ENCODE data around the gene UBALD2.
"Not testable (repeated sequence)": the region's sequence is repeated elsewhere in the genome, so short reads cannot be mapped to it uniquely, and the experiment has no call there.

The UBALD2 gene

GRCh38 chr17:76278268-76278908 lies 13.2 kb downstream of the UBALD2 start:
- no peak for DNase-seq

- DNase-seq, result peak; percentile 52
Observed at GRCh38 chr17:76278952-76279741, 14.0 kb downstream of the UBALD2 start.

GRCh38 chr17:76279742-76280287 lies 14.7 kb downstream of the UBALD2 start:
- DNase-seq, result no peak

GRCh38 chr17:76280650-76281049 lies 15.5 kb downstream of the UBALD2 start:
- no peak for DNase-seq

- no peak for DNase-seq
Observed at GRCh38 chr17:76281573-76282371, 16.6 kb downstream of the UBALD2 start.

- no peak for DNase-seq
Observed at GRCh38 chr17:76292567-76292966, 27.4 kb downstream of the UBALD2 start.

GRCh38 chr17:76293106-76293505 lies 28.0 kb downstream of the UBALD2 start:
- no peak for DNase-seq

DNA sequence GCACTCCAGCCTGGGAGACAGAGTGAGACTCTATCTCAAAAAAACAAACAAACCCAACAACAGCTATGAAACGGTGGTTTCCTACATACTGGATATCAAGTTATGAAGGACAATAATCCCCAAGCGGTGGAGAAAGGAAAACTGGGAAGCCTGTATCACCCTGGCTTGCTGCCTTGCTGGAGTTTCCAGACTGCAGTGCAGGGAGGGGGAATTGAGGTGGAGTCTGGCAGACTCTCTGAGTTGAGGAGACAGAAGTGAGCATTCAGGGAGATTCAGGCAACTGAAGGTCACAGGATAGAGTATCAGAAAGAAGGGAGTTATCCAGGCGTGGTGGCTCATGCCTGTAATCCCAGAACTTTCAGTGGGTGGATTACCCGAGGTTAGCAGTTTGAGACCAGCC lies 31.0 kb downstream of the UBALD2 start:
- no peak for DNase-seq

DNA sequence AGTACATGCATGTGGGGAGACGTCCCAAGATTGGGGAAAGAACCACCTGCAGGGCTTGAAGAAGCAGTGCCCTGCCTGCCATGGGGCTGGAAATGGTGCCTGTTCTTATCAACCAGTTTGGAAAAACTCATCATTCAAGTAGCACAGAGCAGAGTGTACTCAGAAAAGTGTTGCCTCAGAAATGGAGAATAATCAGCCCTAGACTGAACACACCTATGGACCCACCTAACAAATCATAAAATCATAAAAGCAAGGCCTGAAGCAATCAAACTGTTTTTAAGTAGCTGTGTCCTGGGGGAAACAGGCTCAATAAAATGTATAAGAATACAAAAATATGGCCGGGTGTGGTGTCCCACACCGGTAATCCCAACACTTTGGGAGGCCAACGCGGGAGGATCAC lies 31.7 kb downstream of the UBALD2 start:
- DNase-seq, result no peak

DNA sequence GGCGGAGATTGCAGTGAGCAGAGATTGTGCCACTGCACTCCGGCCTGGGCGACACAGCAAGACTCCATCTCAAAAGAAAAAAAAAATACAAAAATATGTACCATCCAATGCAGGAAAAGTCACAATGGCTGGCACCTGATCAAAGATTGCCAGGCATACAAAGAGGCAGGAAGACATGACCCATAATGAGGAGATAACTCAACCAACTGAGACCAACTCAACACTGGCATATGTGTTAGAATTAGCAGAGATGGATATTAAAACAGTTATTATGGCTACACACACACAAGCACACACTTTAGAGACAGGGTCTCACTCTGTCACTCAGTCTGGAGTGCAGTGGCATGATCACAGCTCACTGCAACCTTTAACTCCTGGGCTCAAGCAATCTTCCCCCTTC lies 32.3 kb downstream of the UBALD2 start:
- no peak for DNase-seq

DNA sequence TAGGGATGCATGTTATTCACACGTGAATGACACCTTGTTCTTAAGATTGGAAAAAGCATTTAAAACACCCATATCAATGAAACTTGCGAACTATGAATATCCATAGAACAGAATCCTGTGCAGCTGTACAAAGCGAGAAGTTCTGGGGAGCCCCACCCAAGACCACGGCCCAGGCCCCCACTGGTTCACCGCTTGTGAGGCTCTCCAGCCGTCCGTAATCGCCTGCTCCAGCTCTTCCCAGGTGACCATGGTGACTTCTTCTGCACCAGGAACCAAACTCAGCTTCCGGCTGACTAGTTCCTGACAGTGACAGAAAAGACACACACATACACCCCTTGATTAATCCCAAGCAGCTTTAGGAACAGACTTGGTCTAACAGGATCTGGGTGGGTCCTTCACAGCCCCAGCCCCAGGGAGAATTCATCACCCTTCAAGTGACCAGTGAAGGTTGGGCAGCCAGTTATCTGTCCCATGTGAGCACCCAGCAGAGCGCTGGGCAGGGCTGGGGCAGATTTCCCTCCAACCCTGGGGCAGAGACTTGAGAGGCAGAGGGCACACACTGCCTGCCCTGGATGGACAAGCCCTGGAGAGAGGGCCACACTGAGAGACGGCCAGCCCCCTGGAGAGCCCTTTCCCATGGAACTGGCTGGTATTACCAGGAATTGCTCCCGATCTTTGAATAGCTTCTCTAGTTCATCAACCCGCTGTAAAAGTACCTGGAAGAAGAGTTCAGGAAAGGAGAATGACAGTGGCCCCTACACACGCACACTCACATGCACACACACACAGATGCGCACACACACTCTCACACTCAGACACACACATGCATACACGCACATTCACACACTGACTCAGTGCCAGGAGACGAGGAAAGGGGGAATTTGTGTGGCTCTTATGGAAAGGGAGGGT lies 39.3 kb downstream of the UBALD2 start:
- DNase-seq, result no peak

GRCh38 chr17:76305135-76305454 lies 39.9 kb downstream of the UBALD2 start:
- DNase-seq, result not testable (repeated sequence)

- DNase-seq, result no peak
Observed at GRCh38 chr17:76307299-76307965, 42.3 kb downstream of the UBALD2 start.

GRCh38 chr17:76307966-76308338 lies 42.8 kb downstream of the UBALD2 start, which contains the start of gene QRICH2:
Gene QRICH2 (minus strand): TSS chr17:76308276. CDS start chr17:76307998, 278 bp downstream.
- DNase-seq, result no peak

DNA sequence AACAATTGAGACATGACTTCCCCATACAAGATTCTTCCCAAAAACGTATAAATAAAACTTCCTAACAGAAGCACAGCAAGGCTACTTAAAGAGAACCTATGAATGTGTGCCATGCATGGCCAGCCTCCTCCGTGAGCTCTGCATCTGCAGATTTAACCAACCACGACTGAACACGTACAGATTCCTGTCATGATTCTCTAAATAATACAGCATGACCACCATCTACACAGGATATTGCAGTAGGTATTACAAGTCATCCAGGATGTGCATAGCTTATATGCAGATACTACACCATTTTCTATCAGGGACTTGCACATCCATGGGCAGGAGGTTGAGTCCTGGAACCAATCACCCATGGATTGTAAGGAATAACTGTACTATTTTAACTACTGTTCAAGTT lies 44.3 kb downstream of the UBALD2 start:
- DNase-seq, result no peak

DNA sequence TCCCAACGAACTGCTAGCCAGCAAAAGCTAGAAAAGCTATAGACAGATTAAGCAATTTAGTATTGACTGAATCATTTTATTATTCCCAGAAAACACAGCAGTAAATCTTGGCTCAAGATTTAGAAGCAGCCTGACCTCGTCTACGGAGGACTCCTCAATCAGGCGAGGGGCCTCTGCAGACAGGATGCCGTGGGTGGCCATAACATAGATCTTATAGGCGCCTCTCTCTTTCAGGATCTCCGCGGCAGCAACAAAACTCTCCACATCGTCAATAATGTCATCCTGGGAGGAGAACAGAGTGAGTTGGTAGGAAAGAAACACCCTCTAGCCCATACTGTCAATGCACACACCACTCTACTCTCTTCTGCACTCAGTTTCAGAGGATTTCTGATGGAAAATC lies 47.6 kb downstream of the UBALD2 start:
- DNase-seq, result no peak

DNA sequence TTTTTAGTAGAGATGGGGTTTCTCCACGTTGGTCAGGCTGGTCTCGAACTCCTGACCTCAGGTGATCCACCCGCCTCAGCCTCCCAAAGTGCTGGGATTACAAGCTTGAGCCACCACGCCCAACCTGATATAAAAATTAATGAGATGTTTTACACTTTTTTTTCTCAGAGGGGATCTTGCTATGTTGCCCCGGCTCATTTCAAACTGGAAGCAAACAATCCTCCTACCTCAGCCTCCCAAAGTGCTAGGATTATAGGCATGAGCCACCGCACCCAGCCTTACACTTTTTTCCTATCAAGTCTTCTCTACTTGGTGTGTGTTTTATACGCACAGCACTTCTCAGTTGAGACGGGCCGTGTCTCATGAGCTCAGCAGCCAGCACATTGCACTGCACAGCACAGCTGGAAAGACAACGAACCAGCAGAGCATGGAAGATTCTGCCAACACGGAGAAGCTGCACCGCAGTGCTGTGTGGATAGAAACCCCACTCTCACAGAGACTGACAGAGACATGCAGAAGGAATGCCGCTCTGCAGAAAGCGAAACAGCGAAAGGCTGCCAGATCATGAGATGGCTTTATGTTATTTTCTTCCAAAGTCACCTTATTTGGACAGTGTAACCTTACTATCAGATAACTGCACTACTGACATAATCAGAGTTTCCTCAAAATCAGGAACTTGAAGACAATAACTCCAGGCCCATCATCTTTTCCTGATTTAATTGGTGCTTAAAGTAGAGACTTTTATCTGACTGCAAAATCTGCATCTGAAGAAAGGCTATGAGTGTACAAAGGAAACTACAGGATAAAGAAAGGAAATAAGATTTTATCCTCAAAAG lies 49.5 kb downstream of the UBALD2 start:
- DNase-seq, result no peak

- DNase-seq, result no peak
Observed at GRCh38 chr17:76317535-76317934, 52.4 kb downstream of the UBALD2 start.

DNA sequence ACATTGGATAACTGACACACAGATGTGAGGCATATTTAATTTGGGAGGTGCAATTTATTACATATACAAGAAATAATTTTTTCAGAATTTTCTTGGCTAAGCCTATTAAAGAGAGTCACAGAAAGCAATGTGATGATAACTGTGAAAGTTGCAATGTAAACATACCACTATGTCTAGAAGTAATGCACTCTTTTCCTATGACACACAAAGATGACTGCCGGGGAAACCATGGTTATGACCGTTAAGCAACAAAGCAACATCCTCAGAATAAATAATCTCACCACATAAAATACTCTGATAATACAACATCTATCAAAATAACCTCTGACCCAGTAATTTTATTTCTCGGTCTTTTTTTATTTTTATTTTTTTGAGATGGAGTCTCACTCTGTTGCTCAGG lies 53.4 kb downstream of the UBALD2 start:
- no peak for DNase-seq

All from NCI-H2171 (cell line).